Choroid plexus epithelial cell (primary cell): ENCODE results near the gene POLDIP2.

Source experiments
- DNase-seq: peaks from one replicate; pipeline ENCODE4 v3.0.0-alpha.2; 2010; ENCODE audit warnings: low read depth
- H3K4me3 ChIP-seq: 2 replicates; pipeline ENCODE4 v1.5.1; 2011; ENCODE audit warnings: low read depth, mild to moderate bottlenecking, control low read depth, low read length, moderate library complexity
- TF ChIP-seq, protein P1 (sequence below): conservative IDR thresholded peaks from 2 replicates; pipeline ENCODE4 v1.5.1; 2011; ENCODE audit warnings: low read depth, mild to moderate bottlenecking, control low read depth, inconsistent platforms, low read length, moderate library complexity

Gene POLDIP2

DNA sequence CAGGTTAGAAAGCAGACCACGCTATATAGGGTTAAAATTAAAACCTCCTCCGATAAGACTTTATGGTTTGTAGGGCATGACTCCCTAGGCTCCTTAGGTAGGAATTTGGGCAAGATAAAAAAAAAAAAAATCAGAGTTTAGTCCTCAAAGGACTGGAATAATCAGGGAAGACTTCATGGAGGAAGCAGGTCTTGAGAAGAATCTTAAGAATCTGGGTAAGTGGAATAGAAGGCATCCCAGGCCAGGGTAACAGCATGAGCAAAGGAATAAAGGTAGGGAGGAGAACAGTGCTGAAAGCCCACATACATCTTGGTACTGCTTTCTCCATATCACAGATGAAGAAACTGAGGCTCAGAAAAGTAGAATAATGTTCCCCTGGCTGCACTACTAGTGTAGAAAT is 33.2 kb upstream of the POLDIP2 start:
- H3K4me3 ChIP-seq: no peak overlapping the region
- DNase-seq: no peak
- TF ChIP-seq, protein P1, sequence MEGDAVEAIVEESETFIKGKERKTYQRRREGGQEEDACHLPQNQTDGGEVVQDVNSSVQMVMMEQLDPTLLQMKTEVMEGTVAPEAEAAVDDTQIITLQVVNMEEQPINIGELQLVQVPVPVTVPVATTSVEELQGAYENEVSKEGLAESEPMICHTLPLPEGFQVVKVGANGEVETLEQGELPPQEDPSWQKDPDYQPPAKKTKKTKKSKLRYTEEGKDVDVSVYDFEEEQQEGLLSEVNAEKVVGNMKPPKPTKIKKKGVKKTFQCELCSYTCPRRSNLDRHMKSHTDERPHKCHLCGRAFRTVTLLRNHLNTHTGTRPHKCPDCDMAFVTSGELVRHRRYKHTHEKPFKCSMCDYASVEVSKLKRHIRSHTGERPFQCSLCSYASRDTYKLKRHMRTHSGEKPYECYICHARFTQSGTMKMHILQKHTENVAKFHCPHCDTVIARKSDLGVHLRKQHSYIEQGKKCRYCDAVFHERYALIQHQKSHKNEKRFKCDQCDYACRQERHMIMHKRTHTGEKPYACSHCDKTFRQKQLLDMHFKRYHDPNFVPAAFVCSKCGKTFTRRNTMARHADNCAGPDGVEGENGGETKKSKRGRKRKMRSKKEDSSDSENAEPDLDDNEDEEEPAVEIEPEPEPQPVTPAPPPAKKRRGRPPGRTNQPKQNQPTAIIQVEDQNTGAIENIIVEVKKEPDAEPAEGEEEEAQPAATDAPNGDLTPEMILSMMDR: no peak

GRCh38 chr17:28390141-28390540 is 32.8 kb upstream of the POLDIP2 start:
- TF ChIP-seq, protein P1: no peak
- no peak for DNase-seq
- H3K4me3 ChIP-seq: no peak overlapping the region

DNA sequence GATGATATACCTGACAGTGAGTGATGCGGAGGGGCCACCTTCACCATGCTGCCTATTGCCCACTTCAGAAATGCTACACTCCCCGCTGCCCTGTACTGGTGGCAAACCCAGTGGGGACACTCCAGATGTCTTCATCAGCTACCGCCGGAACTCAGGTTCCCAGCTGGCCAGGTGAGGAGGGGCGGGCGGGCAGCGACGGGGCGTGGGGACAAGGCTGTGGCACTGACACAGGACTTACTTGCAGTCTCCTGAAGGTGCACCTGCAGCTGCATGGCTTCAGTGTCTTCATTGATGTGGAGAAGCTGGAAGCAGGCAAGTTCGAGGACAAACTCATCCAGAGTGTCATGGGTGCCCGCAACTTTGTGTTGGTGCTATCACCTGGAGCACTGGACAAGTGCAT is 30.8 kb upstream of the POLDIP2 start:
- no peak for DNase-seq
- no peak overlapping the region for H3K4me3 ChIP-seq
- TF ChIP-seq, protein P1: no peak

DNA sequence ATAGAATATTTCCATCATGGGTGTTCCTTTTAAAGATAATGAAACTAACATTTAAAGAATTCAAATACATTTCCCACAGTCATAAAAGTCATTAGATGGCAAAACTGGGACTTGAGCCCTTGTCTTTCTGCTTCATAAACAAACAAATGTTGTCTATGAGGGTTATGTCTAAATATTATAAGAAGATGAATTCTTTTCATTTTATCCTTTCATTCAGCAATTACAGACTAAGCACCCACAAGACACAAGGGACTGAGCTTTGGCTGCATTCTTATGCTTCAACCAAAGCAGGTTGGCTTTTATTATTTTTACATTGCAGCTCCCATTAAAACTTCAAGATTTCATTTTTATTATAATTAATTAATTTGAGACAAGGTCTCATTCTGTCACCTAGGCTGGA is 29.1 kb upstream of the POLDIP2 start:
- H3K4me3 ChIP-seq: no peak overlapping the region
- DNase-seq: no peak

DNA sequence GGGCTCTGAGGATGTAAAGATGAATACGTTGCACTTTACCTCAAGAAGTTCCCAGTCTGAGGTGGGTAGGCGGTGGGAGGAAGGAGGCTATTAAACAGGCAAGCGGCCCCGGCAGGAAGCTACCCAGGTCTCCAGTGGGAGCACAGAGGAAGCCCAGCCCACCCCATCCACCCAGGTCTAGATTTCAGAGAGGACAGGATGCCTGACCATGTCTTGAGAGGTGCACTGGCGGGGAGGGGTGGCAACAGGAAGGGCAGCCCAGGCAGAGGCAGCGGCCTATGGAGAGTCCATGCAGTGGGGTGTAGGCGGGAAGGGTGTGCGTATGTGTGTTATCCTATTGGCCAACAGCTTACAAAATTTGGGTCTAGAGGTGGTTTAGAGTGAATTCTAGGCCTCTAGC is 28.1 kb upstream of the POLDIP2 start:
- H3K4me3 ChIP-seq: no peak overlapping the region
- DNase-seq: no peak
- TF ChIP-seq, protein P1: no peak

More for the DNA sequence above, 29.1 kb upstream of the POLDIP2 start:
- TF ChIP-seq, protein P1: no peak

DNA sequence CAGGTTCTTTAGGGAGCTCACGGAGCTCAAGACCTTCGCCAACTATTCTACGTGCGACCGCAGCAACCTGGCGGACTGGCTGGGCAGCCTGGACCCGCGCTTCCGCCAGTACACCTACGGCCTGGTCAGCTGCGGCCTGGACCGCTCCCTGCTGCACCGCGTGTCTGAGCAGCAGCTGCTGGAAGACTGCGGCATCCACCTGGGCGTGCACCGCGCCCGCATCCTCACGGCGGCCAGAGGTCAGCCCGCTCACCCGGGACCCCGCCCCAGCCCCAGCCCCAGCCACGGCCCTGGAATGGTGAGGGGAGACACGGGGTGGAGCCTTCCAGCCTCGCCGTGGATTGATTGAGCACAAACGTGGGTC is 27.7 kb upstream of the POLDIP2 start:
- DNase-seq: no peak
- TF ChIP-seq, protein P1: no peak
- no peak overlapping the region for H3K4me3 ChIP-seq

- H3K4me3 ChIP-seq: peak overlapping the region; percentile 32
- DNase-seq: no peak
These were observed 27.1 kb upstream of the POLDIP2 start for GRCh38 chr17:28384281-28385036.

More at GRCh38 chr17:28384281-28385036, 27.1 kb upstream of the POLDIP2 start:
- TF ChIP-seq, protein P1: no peak
